ENCODE data around the gene CISTR. TPM values are rescaled to one million over a fixed set of nuclear protein-coding genes. Genes with fewer than 3 reads are reported as not detected.

CISTR gene
- total and polyA plus RNA-seq, 2 donors (not counting 3 experiments of a cell fraction or from before 2014, with no cell fraction given) = not detected

GRCh38 chr12:53735556-53735955 lies 16.2 kb downstream of the CISTR start:
- Histone ChIP-seq H3K9me3 (replicated peaks; ENCODE audit: control insufficient read depth, insufficient read depth, low read length) (no peaks in the 10 kb centered on the region), H3K4me1 (ENCODE audit: control insufficient read depth, extremely low read depth, insufficient read depth, low read length) (no peaks in the 10 kb centered on the region), H3K27ac (ENCODE audit: insufficient read depth, low read depth, low read length) (no peak overlapping the region), H3K36me3 (ENCODE audit: control insufficient read depth in 2 of 2, extremely low read depth in 1 of 2, insufficient read depth in 2 of 2, low read length in 2 of 2) (no peaks in the 10 kb centered on the region), H3K79me2 (ENCODE audit: control insufficient read depth, insufficient read depth, low read length) (no peaks in the 10 kb centered on the region), H3K9me1 (replicated peaks; ENCODE audit: control insufficient read depth, extremely low read depth, insufficient read depth, low read length) (no peaks in the 10 kb centered on the region), H3K4me2 (ENCODE audit: insufficient read depth, low read length) (no peak overlapping the region), H3K9ac (replicated peaks; ENCODE audit: extremely low read depth, insufficient read depth, low read length) (no peak overlapping the region), H3K4me3 (replicated peaks in 1 of 3; ENCODE audit: insufficient read depth in 1 of 3, low read depth in 1 of 3, low read length in 3 of 3) (no peak overlapping the region), H3K27me3 (ENCODE audit: control insufficient read depth in 2 of 2, insufficient read depth in 2 of 2, low read length in 2 of 2) (peaks cover 58 to 59% of the 10 kb centered on the region in 2 experiments), H4K20me1 (replicated peaks; ENCODE audit: control insufficient read depth, extremely low read depth, insufficient read depth, low read length) (no peaks in the 10 kb centered on the region), H2AFZ (ENCODE audit: low read depth, low read length) (no peak overlapping the region)
- dilution Hi-C loops (cut with MboI; ENCODE audit: extremely low pct_ligation_motif_present, low sequenced_read_pairs) (no loop called here), intact Hi-C loops (cut with micrococcal nuclease) (no loop called here)
- no peak for FAIRE-seq
- no TSS peak for BruUV-seq (replicated peaks)
- ChIA-PET POLR2A (no interaction called here), CTCF (interaction anchor here (1.2 to 9.5 kb wide), 3 partner anchors 9 to 36 kb away, joined by 4 to 127 read pairs (median 4); no protein-coding TSS in a partner anchor)
- DNase-seq (ENCODE audit: low read depth, low spot score) = no peak
- TF ChIP-seq JUN (IDR thresholded peaks at IDR 0.05; ENCODE audit: borderline replicate concordance, insufficient read depth, insufficient read length, low read depth) = no peak
- no peak for TF ChIP-seq GATA2 (IDR thresholded peaks at IDR 0.05; ENCODE audit: insufficient read depth, insufficient read length, low read depth, low read length)
- TF ChIP-seq MYC (IDR thresholded peaks at IDR 0.05; ENCODE audit: low read depth, low read length) = no peak
- no peak for TF ChIP-seq CTCF (IDR thresholded peaks at IDR 0.05; ENCODE audit: extremely low read depth in 1 of 2, insufficient read depth in 1 of 2, low read depth in 1 of 2, low read length in 2 of 2)
- no peak for TF ChIP-seq EZH2 (IDR thresholded peaks at IDR 0.05; ENCODE audit: borderline replicate concordance, low read depth, low read length, severe bottlenecking)
- TF ChIP-seq POLR2A (IDR thresholded peaks at IDR 0.05; ENCODE audit: low read depth, low read length) = no peak
- no peak for TF ChIP-seq FOS (IDR thresholded peaks at IDR 0.05; ENCODE audit: borderline replicate concordance, insufficient read depth, low read length)
- TF ChIP-seq POLR2AphosphoS5 (IDR thresholded peaks at IDR 0.05; ENCODE audit: insufficient read depth, low read depth, low read length) = no peak
- TF ChIP-seq MAX (IDR thresholded peaks at IDR 0.05; ENCODE audit: insufficient read depth, insufficient read length) = no peak

All from endothelial cell of umbilical vein (primary cell).